Panc1 (cell line): Measurements from ENCODE around the gene WDR5B.

Experiments
- POLR2AphosphoS5 ChIP-seq: IDR thresholded peaks from 2 replicates; pipeline ENCODE4 v1.6.1; 2012; ENCODE audit warnings: mild to moderate bottlenecking, low read depth, low read length, moderate library complexity
- TF ChIP-seq, protein P1 (sequence below): fragments of 450-650 bp; IDR thresholded peaks from 2 replicates; pipeline ENCODE4 v1.5.1; 2017; ENCODE audit warnings: mild to moderate bottlenecking
- TF ChIP-seq, protein P2 (sequence below), 2 experiments: IDR thresholded peaks; 2 replicates each; pipeline ENCODE4 v1.6.1; 2011 to 2012; ENCODE audit warnings: low read depth in 2 of 2, control low read depth in 1 of 2, low read length in 1 of 2, mild to moderate bottlenecking in 1 of 2, moderate library complexity in 1 of 2; ENCODE audit not compliant: insufficient read depth in 1 of 2

DNA sequence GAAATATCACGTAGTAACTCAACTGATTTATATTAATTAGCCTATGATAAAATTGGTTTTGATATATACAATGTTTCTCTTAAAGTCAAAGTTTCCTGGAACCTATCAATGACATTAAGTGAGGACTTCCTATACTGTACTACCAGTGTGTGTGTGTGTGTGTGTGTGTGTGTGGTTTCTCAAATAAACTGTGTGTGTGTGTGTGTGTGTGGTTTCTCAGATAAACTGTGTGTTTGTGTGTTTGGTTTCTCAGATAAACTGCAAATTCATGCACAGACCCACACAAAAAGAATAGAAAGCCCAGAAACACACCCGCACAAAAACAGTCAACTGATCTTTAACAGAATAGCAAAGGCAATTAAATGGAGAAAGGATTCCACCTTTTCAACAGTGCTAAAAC lies 14.5 kb upstream of the WDR5B start:
- TF ChIP-seq, protein P1, sequence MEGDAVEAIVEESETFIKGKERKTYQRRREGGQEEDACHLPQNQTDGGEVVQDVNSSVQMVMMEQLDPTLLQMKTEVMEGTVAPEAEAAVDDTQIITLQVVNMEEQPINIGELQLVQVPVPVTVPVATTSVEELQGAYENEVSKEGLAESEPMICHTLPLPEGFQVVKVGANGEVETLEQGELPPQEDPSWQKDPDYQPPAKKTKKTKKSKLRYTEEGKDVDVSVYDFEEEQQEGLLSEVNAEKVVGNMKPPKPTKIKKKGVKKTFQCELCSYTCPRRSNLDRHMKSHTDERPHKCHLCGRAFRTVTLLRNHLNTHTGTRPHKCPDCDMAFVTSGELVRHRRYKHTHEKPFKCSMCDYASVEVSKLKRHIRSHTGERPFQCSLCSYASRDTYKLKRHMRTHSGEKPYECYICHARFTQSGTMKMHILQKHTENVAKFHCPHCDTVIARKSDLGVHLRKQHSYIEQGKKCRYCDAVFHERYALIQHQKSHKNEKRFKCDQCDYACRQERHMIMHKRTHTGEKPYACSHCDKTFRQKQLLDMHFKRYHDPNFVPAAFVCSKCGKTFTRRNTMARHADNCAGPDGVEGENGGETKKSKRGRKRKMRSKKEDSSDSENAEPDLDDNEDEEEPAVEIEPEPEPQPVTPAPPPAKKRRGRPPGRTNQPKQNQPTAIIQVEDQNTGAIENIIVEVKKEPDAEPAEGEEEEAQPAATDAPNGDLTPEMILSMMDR = no peak
- no peak for TF ChIP-seq POLR2AphosphoS5
- TF ChIP-seq, protein P2, sequence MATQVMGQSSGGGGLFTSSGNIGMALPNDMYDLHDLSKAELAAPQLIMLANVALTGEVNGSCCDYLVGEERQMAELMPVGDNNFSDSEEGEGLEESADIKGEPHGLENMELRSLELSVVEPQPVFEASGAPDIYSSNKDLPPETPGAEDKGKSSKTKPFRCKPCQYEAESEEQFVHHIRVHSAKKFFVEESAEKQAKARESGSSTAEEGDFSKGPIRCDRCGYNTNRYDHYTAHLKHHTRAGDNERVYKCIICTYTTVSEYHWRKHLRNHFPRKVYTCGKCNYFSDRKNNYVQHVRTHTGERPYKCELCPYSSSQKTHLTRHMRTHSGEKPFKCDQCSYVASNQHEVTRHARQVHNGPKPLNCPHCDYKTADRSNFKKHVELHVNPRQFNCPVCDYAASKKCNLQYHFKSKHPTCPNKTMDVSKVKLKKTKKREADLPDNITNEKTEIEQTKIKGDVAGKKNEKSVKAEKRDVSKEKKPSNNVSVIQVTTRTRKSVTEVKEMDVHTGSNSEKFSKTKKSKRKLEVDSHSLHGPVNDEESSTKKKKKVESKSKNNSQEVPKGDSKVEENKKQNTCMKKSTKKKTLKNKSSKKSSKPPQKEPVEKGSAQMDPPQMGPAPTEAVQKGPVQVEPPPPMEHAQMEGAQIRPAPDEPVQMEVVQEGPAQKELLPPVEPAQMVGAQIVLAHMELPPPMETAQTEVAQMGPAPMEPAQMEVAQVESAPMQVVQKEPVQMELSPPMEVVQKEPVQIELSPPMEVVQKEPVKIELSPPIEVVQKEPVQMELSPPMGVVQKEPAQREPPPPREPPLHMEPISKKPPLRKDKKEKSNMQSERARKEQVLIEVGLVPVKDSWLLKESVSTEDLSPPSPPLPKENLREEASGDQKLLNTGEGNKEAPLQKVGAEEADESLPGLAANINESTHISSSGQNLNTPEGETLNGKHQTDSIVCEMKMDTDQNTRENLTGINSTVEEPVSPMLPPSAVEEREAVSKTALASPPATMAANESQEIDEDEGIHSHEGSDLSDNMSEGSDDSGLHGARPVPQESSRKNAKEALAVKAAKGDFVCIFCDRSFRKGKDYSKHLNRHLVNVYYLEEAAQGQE (IDR thresholded peaks at IDR 0.05; ENCODE audit: insufficient read depth in 1 of 2, low read depth in 2 of 2, low read length in 1 of 2) = no peak
